Aorta (tissue), 5 donors: ENCODE results near the gene DCAF6. TPM values are rescaled to one million over a fixed set of nuclear protein-coding genes. Genes with fewer than 3 reads are reported as not detected.

Experiments used
- ATAC-seq: fragments of 200-7000 bp; cut with Tn5 transposase; one replicate; pipeline ENCODE4 v1.9.1; 2022; ENCODE audit warnings: moderate library complexity; ENCODE audit not compliant: low FRiP score
- DNase-seq, 2 donors: peaks; one replicate each; pipeline ENCODE4 v3.0.0-alpha.2; 2020
- H3K27ac ChIP-seq, 2 donors: one replicate each; pipeline ENCODE4 v1.5.1; 2013; ENCODE audit warnings: low read length in 2 of 2, mild to moderate bottlenecking in 2 of 2, moderate library complexity in 2 of 2, control low read depth in 1 of 2, inconsistent platforms in 1 of 2, low read depth in 1 of 2
- H3K27me3 ChIP-seq, 2 donors: one replicate each; pipeline ENCODE4 v1.6.1; 2013; ENCODE audit warnings: control low read depth in 1 of 2, low read length in 1 of 2, mild to moderate bottlenecking in 1 of 2, moderate library complexity in 1 of 2; ENCODE audit not compliant: insufficient read depth in 2 of 2, control insufficient read depth in 1 of 2
- H3K36me3 ChIP-seq, 2 donors: one replicate each; pipeline ENCODE4 v1.6.1; 2013; ENCODE audit warnings: control low read depth in 1 of 2, low read length in 1 of 2, mild to moderate bottlenecking in 1 of 2; ENCODE audit not compliant: insufficient read depth in 2 of 2, control insufficient read depth in 1 of 2
- H3K4me1 ChIP-seq, 2 donors: one replicate each; pipeline ENCODE4 v1.6.1; 2013; ENCODE audit warnings: low read length in 2 of 2, control low read depth in 1 of 2, mild to moderate bottlenecking in 1 of 2, moderate library complexity in 1 of 2; ENCODE audit not compliant: insufficient read depth in 2 of 2, control insufficient read depth in 1 of 2
- H3K4me3 ChIP-seq, 2 donors: one replicate each; pipeline ENCODE4 v1.5.1; 2013; ENCODE audit warnings: low read length in 2 of 2, control low read depth in 1 of 2, mild to moderate bottlenecking in 1 of 2
- H3K9me3 ChIP-seq: one replicate; pipeline ENCODE4 v1.6.1; 2013; ENCODE audit warnings: mild to moderate bottlenecking, low read length; ENCODE audit not compliant: control insufficient read depth
- WGBS, 2 donors: extraction: QIAGEN DNeasy Blood & Tissue Kit; methylation state at CpG; one replicate each; pipeline ENCODE4 v1.1.7; 2013; 5-methylcytosine and 5-hydroxymethylcytosine counted together
- intact Hi-C, 2 donors: fragments of 100-400 bp; cut with DNase I; formaldehyde crosslinking; loops; one replicate each; pipeline versions ENCODE4 v1.14.2 to v1.15.0; 2022
- polyA plus RNA-seq, 2 donors: library from polyadenylated mRNA; stranded (reverse); fragments of 200-250 nt; gene quantifications; one replicate each; pipeline ENCODE4 v1.2.3, GENCODE V29; 2013
- total RNA-seq, 2 donors: library from RNA; stranded (reverse); fragmentation: NEBNext Ultra II Directional; extraction: Animal tissue kit (Norgen Biotek cat#: 25700); gene quantifications; one replicate each; pipeline ENCODE4 v1.2.1, GENCODE V29; 2021
- donor health status: healthy with polysubstance abuse.
- donor health status: Bipolar disorder and iron deficiency.
- donor health status: DM: no; HTN: no; CAD: no.
- donor health status: DM: no; HTN: no; CAD: no.
- donor health status: DM: yes; HTN: yes; CAD: no.

Gene DCAF6
- total and polyA plus RNA-seq, 4 donors, result 37.3 to 68.7 (median 49.4) TPM

DNA sequence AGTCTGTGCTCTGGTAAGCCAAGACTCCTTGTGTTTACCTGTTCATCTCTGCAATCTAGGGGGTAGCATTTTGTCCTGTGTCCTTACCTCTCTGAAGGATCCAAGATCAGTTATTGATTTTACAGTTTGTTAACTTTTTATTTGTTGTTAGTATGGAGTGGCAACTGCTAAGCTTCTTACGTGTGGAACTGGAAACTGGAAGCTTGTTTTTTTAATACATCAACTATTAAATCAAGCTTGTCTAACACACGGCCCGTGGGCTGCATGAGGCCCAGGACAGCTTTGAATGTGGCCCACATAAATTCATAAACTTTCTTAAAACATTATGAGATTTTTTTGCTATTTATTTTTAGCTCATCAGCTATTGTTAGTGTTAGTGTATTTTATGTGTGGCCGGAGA lies 29.6 kb downstream of the DCAF6 start:
- H3K9me3 ChIP-seq, result no peaks in the 10 kb centered on the region
- ATAC-seq, result no peak
- H3K36me3 ChIP-seq, result no peaks in the 10 kb centered on the region
- no peaks in the 10 kb centered on the region for H3K27me3 ChIP-seq
- H3K4me3 ChIP-seq, result no peak overlapping the region
- no peaks in the 10 kb centered on the region for H3K4me1 ChIP-seq
- DNase-seq, result no peak
- no peak overlapping the region for H3K27ac ChIP-seq
- intact Hi-C loops, result no loop called here
- 47 to 51% methylated on average over 4 of the region's 4 CpGs for WGBS, 2 donors

DNA sequence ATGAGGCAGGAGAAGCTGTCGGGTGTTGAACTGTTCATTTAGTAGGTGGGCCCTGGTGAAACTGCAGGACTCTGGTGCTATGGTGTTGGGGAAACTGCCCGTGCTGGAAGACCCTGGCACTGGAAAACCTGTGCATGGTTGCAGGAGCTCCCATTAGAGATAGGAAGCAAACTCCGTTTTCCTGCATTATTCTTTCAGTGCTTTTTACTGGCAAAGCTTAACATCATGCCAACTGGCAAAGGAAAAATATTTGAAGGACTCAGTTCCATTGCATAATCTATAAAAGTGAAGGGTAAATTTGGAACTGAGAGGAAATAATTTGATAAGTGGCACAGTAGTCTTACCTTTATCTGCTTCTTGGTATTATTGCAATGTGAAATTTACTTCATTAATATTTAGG lies 32.1 kb downstream of the DCAF6 start:
- intact Hi-C loops, result no loop called here
- Histone ChIP-seq H3K27ac (no peak overlapping the region), H3K4me3 (no peak overlapping the region), H3K4me1 (no peaks in the 10 kb centered on the region), H3K27me3 (no peaks in the 10 kb centered on the region), H3K36me3 (no peaks in the 10 kb centered on the region), H3K9me3 (no peaks in the 10 kb centered on the region)
- WGBS, 2 donors, result 55 to 59% methylated on average over 3 of the region's 3 CpGs
- no peak for DNase-seq
- ATAC-seq, result no peak

GRCh38 chr1:167973832-167974231 lies 37.3 kb downstream of the DCAF6 start:
- DNase-seq (no peak), ATAC-seq (no peak)
- peaks cover 0 to 6% of the 10 kb centered on the region in 2 donors for H3K36me3 ChIP-seq
- H3K27ac ChIP-seq, result no peak overlapping the region
- no peak overlapping the region for H3K4me3 ChIP-seq
- no peaks in the 10 kb centered on the region for H3K27me3 ChIP-seq
- no peaks in the 10 kb centered on the region for H3K9me3 ChIP-seq
- WGBS, 2 donors, result 80 to 83% methylated on average over 2 of the region's 2 CpGs
- H3K4me1 ChIP-seq, result no peaks in the 10 kb centered on the region
- intact Hi-C loops, result no loop called here

DNA sequence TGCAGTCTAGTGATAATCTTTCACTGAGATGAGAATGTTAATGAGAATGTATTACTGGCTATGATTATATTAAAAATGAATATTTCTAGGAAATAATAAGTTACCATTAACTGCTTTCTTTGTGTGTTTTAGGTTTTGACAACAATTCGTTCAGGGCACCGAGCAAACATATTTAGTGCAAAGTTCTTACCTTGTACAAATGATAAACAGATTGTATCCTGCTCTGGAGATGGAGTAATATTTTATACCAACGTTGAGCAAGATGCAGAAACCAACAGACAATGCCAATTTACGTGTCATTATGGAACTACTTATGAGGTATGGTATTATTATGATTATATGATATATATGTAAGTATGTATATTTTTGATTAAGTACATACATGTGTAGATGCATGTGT lies 38.2 kb downstream of the DCAF6 start:
- H3K9me3 ChIP-seq, result no peaks in the 10 kb centered on the region
- DNase-seq (no peak), ATAC-seq (no peak)
- peaks cover 0 to 6% of the 10 kb centered on the region in 2 donors for H3K36me3 ChIP-seq
- H3K27me3 ChIP-seq, result no peaks in the 10 kb centered on the region
- H3K4me1 ChIP-seq, result no peaks in the 10 kb centered on the region
- no peak overlapping the region for H3K4me3 ChIP-seq
- intact Hi-C loops, result no loop called here
- no peak overlapping the region for H3K27ac ChIP-seq
- WGBS, 2 donors, result 83 to 86% methylated on average over 4 of the region's 4 CpGs

GRCh38 chr1:167977245-167977644 lies 40.8 kb downstream of the DCAF6 start:
- intact Hi-C loops, result no loop called here
- H3K36me3 ChIP-seq, result peaks cover 0 to 6% of the 10 kb centered on the region in 2 donors
- 94 to 96% methylated on average over 1 of the region's 1 CpG for WGBS, 2 donors
- no peak overlapping the region for H3K4me3 ChIP-seq
- DNase-seq (no peak), ATAC-seq (no peak)
- no peaks in the 10 kb centered on the region for H3K27me3 ChIP-seq
- H3K4me1 ChIP-seq, result peaks cover 0 to 4% of the 10 kb centered on the region in 2 donors
- H3K27ac ChIP-seq, result no peak overlapping the region
- no peaks in the 10 kb centered on the region for H3K9me3 ChIP-seq

GRCh38 chr1:167981933-167982332 lies 45.5 kb downstream of the DCAF6 start:
- Histone ChIP-seq H3K27me3 (no peaks in the 10 kb centered on the region), H3K4me1 (peaks cover 0 to 4% of the 10 kb centered on the region in 2 donors), H3K36me3 (peaks cover 0 to 2% of the 10 kb centered on the region in 2 donors), H3K27ac (no peak overlapping the region), H3K9me3 (no peaks in the 10 kb centered on the region), H3K4me3 (no peak overlapping the region)
- intact Hi-C loops, result no loop called here
- 96 to 98% methylated on average over 9 of the region's 9 CpGs for WGBS, 2 donors
- ATAC-seq, result no peak
- DNase-seq, result no peak

DNA sequence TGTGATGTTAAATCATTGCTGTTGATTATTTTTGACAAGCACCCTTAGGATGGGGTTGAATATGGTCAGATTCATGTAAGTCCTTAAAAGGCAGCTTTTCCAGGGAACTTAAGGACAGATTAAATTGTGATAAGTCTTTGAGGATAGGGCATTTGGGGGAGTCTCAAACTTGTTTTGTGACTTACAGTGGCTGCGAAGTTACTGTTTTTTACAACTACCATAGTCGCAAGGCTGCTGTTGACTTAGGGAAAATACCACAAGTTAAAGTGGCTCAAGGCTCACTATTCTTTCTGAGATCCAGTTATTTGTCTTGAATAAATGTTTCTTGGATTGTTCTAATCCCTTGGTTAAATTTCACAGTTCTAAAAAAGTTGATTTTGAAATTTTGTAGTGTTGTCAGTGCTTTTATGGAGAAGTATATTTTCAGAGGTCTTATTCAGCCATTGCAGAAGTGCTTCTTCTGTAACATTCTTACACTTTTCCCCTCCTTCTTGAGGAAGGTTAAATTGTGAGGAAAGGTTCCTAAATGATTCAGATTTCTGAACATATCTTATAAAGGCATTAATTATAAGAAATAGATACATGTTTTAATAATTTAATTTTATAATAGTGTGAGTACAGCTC lies 47.4 kb downstream of the DCAF6 start:
- DNase-seq, result no peak
- Histone ChIP-seq H3K4me3 (no peak overlapping the region), H3K4me1 (peaks cover 0 to 4% of the 10 kb centered on the region in 2 donors), H3K36me3 (peaks cover 0 to 2% of the 10 kb centered on the region in 2 donors), H3K27me3 (no peaks in the 10 kb centered on the region), H3K9me3 (no peaks in the 10 kb centered on the region), H3K27ac (no peak overlapping the region)
- WGBS, 2 donors, result 95 to 96% methylated on average over 2 of the region's 2 CpGs
- intact Hi-C loops, result no loop called here
- ATAC-seq, result no peak

DNA sequence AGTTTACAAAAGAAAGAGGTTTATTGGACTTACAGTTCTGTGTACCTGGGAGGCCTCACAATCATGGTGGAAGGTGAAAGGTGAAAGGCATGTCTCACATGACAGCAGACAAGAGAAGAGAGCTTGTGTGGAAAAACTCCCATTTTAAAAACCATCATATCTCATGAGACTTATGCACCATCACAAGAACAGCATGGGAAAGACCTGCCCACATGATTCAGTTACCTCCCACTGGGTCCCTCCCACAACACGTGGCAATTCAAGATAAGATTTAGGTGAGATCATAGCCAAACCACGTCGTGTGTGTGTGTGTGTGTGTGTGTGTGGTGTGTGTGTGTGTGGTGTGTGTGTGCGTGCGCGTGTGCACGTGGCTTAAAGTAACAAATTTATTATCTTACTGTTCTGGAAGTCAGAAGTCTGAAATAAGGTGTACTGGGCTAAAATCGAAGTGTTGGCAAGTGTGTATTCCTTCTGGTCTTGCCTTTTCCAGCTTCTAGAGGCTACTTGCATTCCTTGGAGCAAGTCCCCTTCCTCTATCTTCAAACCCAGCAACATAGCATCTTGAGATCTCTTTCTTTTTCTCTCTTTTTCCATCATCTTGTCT lies 48.5 kb downstream of the DCAF6 start:
- intact Hi-C loops, result no loop called here
- H3K27me3 ChIP-seq, result no peaks in the 10 kb centered on the region
- no peak for ATAC-seq
- WGBS, 2 donors, result 64 to 65% methylated on average over 8 of the region's 8 CpGs
- no peak overlapping the region for H3K27ac ChIP-seq
- H3K9me3 ChIP-seq, result no peaks in the 10 kb centered on the region
- H3K4me1 ChIP-seq, result peaks cover 0 to 4% of the 10 kb centered on the region in 2 donors
- DNase-seq, result no peak
- no peak overlapping the region for H3K4me3 ChIP-seq
- H3K36me3 ChIP-seq, result peaks cover 0 to 2% of the 10 kb centered on the region in 2 donors

DNA sequence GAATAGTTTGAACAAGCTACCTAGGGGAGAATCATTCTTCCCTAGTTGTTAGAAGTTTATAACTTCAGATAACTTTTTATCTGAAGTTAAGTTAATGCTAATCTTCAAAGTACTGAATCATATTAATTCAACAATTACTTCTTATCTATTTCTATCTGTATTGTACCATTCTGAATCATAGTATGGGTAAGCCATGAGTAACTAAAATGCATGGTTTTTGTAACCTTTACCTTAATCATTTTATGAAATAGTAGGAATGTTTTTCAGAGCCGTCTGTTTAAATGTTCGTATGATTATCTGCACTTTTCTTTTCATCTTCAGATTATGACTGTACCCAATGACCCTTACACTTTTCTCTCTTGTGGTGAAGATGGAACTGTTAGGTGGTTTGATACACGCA lies 50.7 kb downstream of the DCAF6 start:
- Histone ChIP-seq H3K27ac (no peak overlapping the region), H3K4me3 (no peak overlapping the region), H3K36me3 (peaks cover 0 to 5% of the 10 kb centered on the region in 2 donors), H3K9me3 (no peaks in the 10 kb centered on the region), H3K4me1 (no peaks in the 10 kb centered on the region), H3K27me3 (no peaks in the 10 kb centered on the region)
- no peak for ATAC-seq
- intact Hi-C loops, result no loop called here
- WGBS, 2 donors, result 81 to 82% methylated on average over 3 of the region's 3 CpGs
- no peak for DNase-seq
